Caco-2 (cell line): ENCODE measurements around the gene RBP2. TPM values are rescaled to one million over a fixed set of nuclear protein-coding genes. Genes with fewer than 3 reads are reported as not detected.

Experiments
- BruUV-seq: library from RNA; stranded (reverse); fragments of 400-500 nt; replicated peaks from 2 replicates; lab custom pipeline; 2021; lab: Mats Ljungman, UMichigan
- CTCF ChIA-PET: fragments of 300-600 bp; sonication (Branson Sonifier 250); formaldehyde crosslinking; loops from one replicate; lab custom pipeline; 2022; ENCODE audit warnings: antibody characterized with exemption; lab: Charles Lee
- POLR2A ChIA-PET: fragments of 300-600 bp; sonication (Branson Sonifier 250); formaldehyde crosslinking; loops from one replicate; lab custom pipeline; 2022; ENCODE audit warnings: antibody characterized with exemption; lab: Charles Lee
- DNase-seq, 2 experiments: peaks; one replicate each; pipeline versions ENCODE4 v3.0.0 to v3.0.0-alpha.2; 2020 to 2022
- H3K27me3 ChIP-seq: replicated peaks from 2 replicates; pipeline ENCODE4 v1.6.0; 2011; ENCODE audit warnings: low read length; ENCODE audit not compliant: control insufficient read depth, insufficient read depth
- H3K36me3 ChIP-seq: 2 replicates; pipeline ENCODE4 v1.5.1; 2011; ENCODE audit warnings: low read length; ENCODE audit not compliant: control insufficient read depth, insufficient read depth
- H3K4me1 ChIP-seq: fragments of 250-450 bp; sonication (Bioruptor Pico); 2 replicates; pipeline ENCODE4 v1.5.1; 2020; ENCODE audit warnings: mild to moderate bottlenecking
- H3K4me3 ChIP-seq: 2 replicates; pipeline ENCODE4 v1.5.1; 2011; ENCODE audit warnings: low read depth, mild to moderate bottlenecking, control low read depth, low read length
- H3K9me3 ChIP-seq: fragments of 250-450 bp; sonication (Bioruptor Pico); 2 replicates; pipeline ENCODE4 v1.5.1; 2020; ENCODE audit warnings: mild to moderate bottlenecking, moderate library complexity
- H3K27ac Mint-ChIP-seq: one replicate; pipeline ENCODE4 v1.8.0; 2022; ENCODE audit warnings: mixed read lengths; ENCODE audit not compliant: unreplicated experiment
- H3K27me3 Mint-ChIP-seq: one replicate; pipeline ENCODE4 v1.8.0; 2022; ENCODE audit warnings: mixed read lengths; ENCODE audit not compliant: insufficient read depth, unreplicated experiment
- H3K36me3 Mint-ChIP-seq: one replicate; pipeline ENCODE4 v1.8.0; 2022; ENCODE audit warnings: mild to moderate bottlenecking, mixed read lengths; ENCODE audit not compliant: insufficient read depth, unreplicated experiment
- H3K4me1 Mint-ChIP-seq: one replicate; pipeline ENCODE4 v1.8.0; 2022; ENCODE audit warnings: low read depth, mixed read lengths; ENCODE audit not compliant: unreplicated experiment
- H3K4me3 Mint-ChIP-seq: one replicate; pipeline ENCODE4 v1.8.0; 2022; ENCODE audit warnings: mild to moderate bottlenecking, moderate library complexity, mixed read lengths; ENCODE audit not compliant: unreplicated experiment
- H3K9me3 Mint-ChIP-seq: one replicate; pipeline ENCODE4 v1.8.0; 2022; ENCODE audit warnings: mixed read lengths; ENCODE audit not compliant: unreplicated experiment
- CTCF ChIP-seq, 2 experiments: fragments of 200-600 bp in 1 of 2; IDR thresholded peaks; 1 replicate in 1 of 2; 2 replicates in 1 of 2; pipeline versions ENCODE4 v1.5.1 to v1.8.0; 2011 to 2022; ENCODE audit warnings: antibody characterized with exemption in 1 of 2, control low read depth in 1 of 2, inconsistent platforms in 1 of 2, low read depth in 1 of 2, low read length in 1 of 2, mild to moderate bottlenecking in 1 of 2, moderate library complexity in 1 of 2; ENCODE audit not compliant: insufficient read depth in 1 of 2, severe bottlenecking in 1 of 2, unreplicated experiment in 1 of 2
- intact Hi-C: fragments of 100-400 bp; cut with micrococcal nuclease; formaldehyde crosslinking; loops from one replicate; pipeline ENCODE4 v1.10.0; 2022; ENCODE audit not compliant: unreplicated experiment
- total RNA-seq: library from RNA; stranded (reverse); gene quantifications from 2 replicates; pipeline ENCODE4 v1.2.3, GENCODE V29; 2022

Gene RBP2
- total RNA-seq, 1 experiment from 2014 or later: 28.0 TPM

- ChIA-PET POLR2A (no interaction called here), CTCF (no interaction called here)
- no peaks in the 10 kb centered on the region for H3K9me3 ChIP-seq
- Mint-ChIP-seq H3K36me3 (no peaks in the 10 kb centered on the region), H3K4me1 (peaks cover 21% of the 10 kb centered on the region), H3K27me3 (no peaks in the 10 kb centered on the region), H3K4me3 (no peak overlapping the region), H3K9me3 (no peaks in the 10 kb centered on the region), H3K27ac (no peak overlapping the region)
- TF ChIP-seq CTCF (IDR thresholded peaks at IDR 0.05; ENCODE audit: insufficient read depth in 1 of 2, low read depth in 1 of 2, low read length in 1 of 2, severe bottlenecking in 1 of 2, unreplicated experiment in 1 of 2): no peak
- DNase-seq: peak; percentile 13 to 55
- BruUV-seq: no TSS peak
- H3K36me3 ChIP-seq: no peaks in the 10 kb centered on the region
- H3K27me3 ChIP-seq: no peaks in the 10 kb centered on the region
- no peak overlapping the region for H3K4me3 ChIP-seq
- intact Hi-C loops: loop anchor here (5.0 kb wide), 3 partner anchors 49 to 79 kb away; no protein-coding TSS in a partner anchor
- H3K4me1 ChIP-seq: peaks cover 16% of the 10 kb centered on the region; the same call in 1 of the 2 replicates
Observed at GRCh38 chr3:139505829-139506386, 29.6 kb upstream of the RBP2 start.

- peaks cover 12% of the 10 kb centered on the region for H3K4me1 Mint-ChIP-seq
- intact Hi-C loops: no loop called here
- ChIA-PET POLR2A (no interaction called here), CTCF (no interaction called here)
- no TSS peak for BruUV-seq
- DNase-seq: no peak
- H3K27me3 Mint-ChIP-seq: no peaks in the 10 kb centered on the region
- no peak overlapping the region for H3K27ac Mint-ChIP-seq
- peaks cover 3% of the 10 kb centered on the region for H3K9me3 ChIP-seq
- H3K4me3 Mint-ChIP-seq: no peak overlapping the region
- peaks cover 24% of the 10 kb centered on the region for H3K4me1 ChIP-seq
- no peak for TF ChIP-seq CTCF (IDR thresholded peaks at IDR 0.05; ENCODE audit: insufficient read depth in 1 of 2, low read depth in 1 of 2, low read length in 1 of 2, severe bottlenecking in 1 of 2, unreplicated experiment in 1 of 2)
- H3K4me3 ChIP-seq: no peak overlapping the region
- no peaks in the 10 kb centered on the region for H3K9me3 Mint-ChIP-seq
- H3K36me3 Mint-ChIP-seq: no peaks in the 10 kb centered on the region
- no peaks in the 10 kb centered on the region for H3K27me3 ChIP-seq
- no peaks in the 10 kb centered on the region for H3K36me3 ChIP-seq
Observed at GRCh38 chr3:139499536-139499935, 23.2 kb upstream of the RBP2 start.

GRCh38 chr3:139493826-139494385, 17.6 kb upstream of the RBP2 start:
- no peak for DNase-seq
- BruUV-seq: no TSS peak
- ChIA-PET POLR2A (no interaction called here), CTCF (no interaction called here)
- Histone ChIP-seq H3K4me3 (no peak overlapping the region), H3K36me3 (no peaks in the 10 kb centered on the region), H3K27me3 (no peaks in the 10 kb centered on the region), H3K4me1 (0 out of 2 replicates have a peak, but pooled peaks cover 13% of the 10 kb centered on the region), H3K9me3 (peaks cover 3% of the 10 kb centered on the region)
- peaks cover 19% of the 10 kb centered on the region for H3K9me3 Mint-ChIP-seq
- H3K27ac Mint-ChIP-seq: no peak overlapping the region
- H3K4me3 Mint-ChIP-seq: no peak overlapping the region
- peaks cover 9% of the 10 kb centered on the region for H3K4me1 Mint-ChIP-seq
- H3K36me3 Mint-ChIP-seq: no peaks in the 10 kb centered on the region
- intact Hi-C loops: no loop called here
- TF ChIP-seq CTCF (IDR thresholded peaks at IDR 0.05; ENCODE audit: insufficient read depth in 1 of 2, low read depth in 1 of 2, low read length in 1 of 2, severe bottlenecking in 1 of 2, unreplicated experiment in 1 of 2): no peak
- no peaks in the 10 kb centered on the region for H3K27me3 Mint-ChIP-seq
